ENCODE results near the gene STRIP2. TPM values are rescaled to one million over a fixed set of nuclear protein-coding genes. Genes with fewer than 3 reads are reported as not detected.
A peak's percentile ranks its signal among the peaks of the same experiment; 100 is the strongest.

STRIP2 gene
- total and polyA plus RNA-seq, 9 of the 15 experiments (the other 6 are each of a cell fraction or from before 2014, with no cell fraction given), result 10.1 to 81.8 (median 42.3) TPM

DNA sequence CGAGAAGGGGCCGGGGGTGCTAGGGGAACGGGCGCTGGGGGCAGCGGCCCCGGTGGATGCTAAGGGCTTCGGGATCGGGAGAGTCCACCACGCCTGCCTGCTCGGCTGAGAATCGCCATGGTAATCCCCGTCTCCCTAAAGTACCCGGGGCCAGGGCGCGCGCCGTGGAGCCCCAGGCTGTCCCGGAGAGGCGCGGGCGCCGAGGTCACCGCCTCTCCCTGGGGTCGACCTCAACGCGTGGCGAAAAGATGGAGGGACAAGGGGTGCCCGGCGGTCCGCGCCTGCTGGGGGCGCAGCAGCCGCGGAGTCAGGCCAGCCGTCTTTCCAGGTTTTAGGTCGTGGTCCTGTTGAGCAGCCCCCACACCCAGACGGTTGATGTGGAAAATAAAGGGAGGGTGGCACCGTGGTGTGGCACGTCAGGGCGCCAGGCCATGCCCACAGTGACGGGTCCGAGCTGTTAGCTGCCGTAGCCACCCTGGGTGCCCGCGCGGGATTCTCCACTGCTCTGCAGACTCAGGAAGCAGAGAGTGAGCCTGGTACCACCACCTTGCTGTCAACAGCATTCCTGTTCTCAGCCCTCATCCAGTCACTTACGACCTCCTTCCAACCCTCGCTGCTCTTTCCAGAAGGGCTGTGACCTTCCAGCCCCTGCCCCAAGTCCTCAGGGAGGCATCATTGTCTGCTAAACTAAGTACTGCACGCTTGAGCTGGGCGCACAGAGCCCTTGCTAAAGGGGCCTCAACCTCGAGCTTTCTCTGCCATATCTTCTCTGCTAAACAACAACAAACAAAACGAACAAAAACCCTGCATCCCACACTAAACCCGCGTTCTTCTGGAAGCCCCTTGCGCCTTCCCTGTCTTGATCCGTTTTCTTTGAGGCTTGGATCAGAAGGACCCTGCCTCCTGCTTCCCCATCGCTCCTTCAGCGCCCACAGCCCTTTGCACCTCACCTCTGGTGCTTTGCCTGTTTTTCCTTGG is 68.8 kb downstream of the STRIP2 start (continued):
- TF ChIP-seq YY1 (IDR thresholded peaks at IDR 0.05; ENCODE audit: borderline replicate concordance in 1 of 3, control insufficient read depth in 1 of 3, extremely low read depth in 1 of 3, insufficient read depth in 3 of 3, insufficient read length in 1 of 3, insufficient replicate concordance in 2 of 3, low read depth in 1 of 3, low read length in 2 of 3), result no peak
- no peak for TF ChIP-seq ZNF175 (CRISPR knock-in tag; IDR thresholded peaks at IDR 0.05; ENCODE audit: low read depth)
- TF ChIP-seq IFI16 (CRISPR knock-in tag; IDR thresholded peaks at IDR 0.05), result no peak
- TF ChIP-seq ETS2 (tag; IDR thresholded peaks at IDR 0.05; ENCODE audit: borderline replicate concordance, poor library complexity, severe bottlenecking), result no peak
- TF ChIP-seq, protein P1, sequence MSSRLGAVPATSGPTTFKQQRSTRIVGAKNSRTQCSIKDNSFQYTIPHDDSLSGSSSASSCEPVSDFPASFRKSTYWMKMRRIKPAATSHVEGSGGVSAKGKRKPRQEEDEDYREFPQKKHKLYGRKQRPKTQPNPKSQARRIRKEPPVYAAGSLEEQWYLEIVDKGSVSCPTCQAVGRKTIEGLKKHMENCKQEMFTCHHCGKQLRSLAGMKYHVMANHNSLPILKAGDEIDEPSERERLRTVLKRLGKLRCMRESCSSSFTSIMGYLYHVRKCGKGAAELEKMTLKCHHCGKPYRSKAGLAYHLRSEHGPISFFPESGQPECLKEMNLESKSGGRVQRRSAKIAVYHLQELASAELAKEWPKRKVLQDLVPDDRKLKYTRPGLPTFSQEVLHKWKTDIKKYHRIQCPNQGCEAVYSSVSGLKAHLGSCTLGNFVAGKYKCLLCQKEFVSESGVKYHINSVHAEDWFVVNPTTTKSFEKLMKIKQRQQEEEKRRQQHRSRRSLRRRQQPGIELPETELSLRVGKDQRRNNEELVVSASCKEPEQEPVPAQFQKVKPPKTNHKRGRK (tag; IDR thresholded peaks at IDR 0.05), result no peak
- no peak for TF ChIP-seq PRMT5 (CRISPR knock-in tag; IDR thresholded peaks at IDR 0.05)
- TF ChIP-seq FOXK2 (conservative IDR thresholded peaks at IDR 0.05 in 1 of 2, IDR thresholded peaks at IDR 0.05 in 1 of 2; ENCODE audit: low read depth in 2 of 2), result no peak
- TF ChIP-seq, protein P2, sequence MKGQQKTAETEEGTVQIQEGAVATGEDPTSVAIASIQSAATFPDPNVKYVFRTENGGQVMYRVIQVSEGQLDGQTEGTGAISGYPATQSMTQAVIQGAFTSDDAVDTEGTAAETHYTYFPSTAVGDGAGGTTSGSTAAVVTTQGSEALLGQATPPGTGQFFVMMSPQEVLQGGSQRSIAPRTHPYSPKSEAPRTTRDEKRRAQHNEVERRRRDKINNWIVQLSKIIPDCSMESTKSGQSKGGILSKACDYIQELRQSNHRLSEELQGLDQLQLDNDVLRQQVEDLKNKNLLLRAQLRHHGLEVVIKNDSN (CRISPR knock-in tag; IDR thresholded peaks at IDR 0.05), result peak; percentile 26; the same call in 1 of the 2 replicates
- TF ChIP-seq ZNF232 (CRISPR knock-in tag; IDR thresholded peaks at IDR 0.05), result no peak
- TF ChIP-seq GABPA (tag; conservative IDR thresholded peaks at IDR 0.05; ENCODE audit: low read depth), result 0 out of 2 replicates have a peak, but pooled peaks have one; percentile 1
- peak; percentile 17; the same call in 1 of the 2 replicates for TF ChIP-seq RBFOX2 (IDR thresholded peaks at IDR 0.05; ENCODE audit: low read depth, low read length)
- TF ChIP-seq, protein P3, sequence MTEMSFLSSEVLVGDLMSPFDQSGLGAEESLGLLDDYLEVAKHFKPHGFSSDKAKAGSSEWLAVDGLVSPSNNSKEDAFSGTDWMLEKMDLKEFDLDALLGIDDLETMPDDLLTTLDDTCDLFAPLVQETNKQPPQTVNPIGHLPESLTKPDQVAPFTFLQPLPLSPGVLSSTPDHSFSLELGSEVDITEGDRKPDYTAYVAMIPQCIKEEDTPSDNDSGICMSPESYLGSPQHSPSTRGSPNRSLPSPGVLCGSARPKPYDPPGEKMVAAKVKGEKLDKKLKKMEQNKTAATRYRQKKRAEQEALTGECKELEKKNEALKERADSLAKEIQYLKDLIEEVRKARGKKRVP (CRISPR knock-in tag; IDR thresholded peaks at IDR 0.05), result no peak
- 0 out of 2 replicates have a peak, but pooled peaks have one; percentile 78 for TF ChIP-seq MED1 (CRISPR knock-in tag; IDR thresholded peaks at IDR 0.05; ENCODE audit: borderline replicate concordance)
- no peak for TF ChIP-seq ZFP30 (CRISPR knock-in tag; IDR thresholded peaks at IDR 0.05; ENCODE audit: borderline replicate concordance)
- TF ChIP-seq, protein P4, sequence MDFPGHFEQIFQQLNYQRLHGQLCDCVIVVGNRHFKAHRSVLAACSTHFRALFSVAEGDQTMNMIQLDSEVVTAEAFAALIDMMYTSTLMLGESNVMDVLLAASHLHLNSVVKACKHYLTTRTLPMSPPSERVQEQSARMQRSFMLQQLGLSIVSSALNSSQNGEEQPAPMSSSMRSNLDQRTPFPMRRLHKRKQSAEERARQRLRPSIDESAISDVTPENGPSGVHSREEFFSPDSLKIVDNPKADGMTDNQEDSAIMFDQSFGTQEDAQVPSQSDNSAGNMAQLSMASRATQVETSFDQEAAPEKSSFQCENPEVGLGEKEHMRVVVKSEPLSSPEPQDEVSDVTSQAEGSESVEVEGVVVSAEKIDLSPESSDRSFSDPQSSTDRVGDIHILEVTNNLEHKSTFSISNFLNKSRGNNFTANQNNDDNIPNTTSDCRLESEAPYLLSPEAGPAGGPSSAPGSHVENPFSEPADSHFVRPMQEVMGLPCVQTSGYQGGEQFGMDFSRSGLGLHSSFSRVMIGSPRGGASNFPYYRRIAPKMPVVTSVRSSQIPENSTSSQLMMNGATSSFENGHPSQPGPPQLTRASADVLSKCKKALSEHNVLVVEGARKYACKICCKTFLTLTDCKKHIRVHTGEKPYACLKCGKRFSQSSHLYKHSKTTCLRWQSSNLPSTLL (IDR thresholded peaks at IDR 0.05), result no peak

Measured in K562 (cell line).